ENCODE results near the gene GJC2.

The GJC2 gene

DNA sequence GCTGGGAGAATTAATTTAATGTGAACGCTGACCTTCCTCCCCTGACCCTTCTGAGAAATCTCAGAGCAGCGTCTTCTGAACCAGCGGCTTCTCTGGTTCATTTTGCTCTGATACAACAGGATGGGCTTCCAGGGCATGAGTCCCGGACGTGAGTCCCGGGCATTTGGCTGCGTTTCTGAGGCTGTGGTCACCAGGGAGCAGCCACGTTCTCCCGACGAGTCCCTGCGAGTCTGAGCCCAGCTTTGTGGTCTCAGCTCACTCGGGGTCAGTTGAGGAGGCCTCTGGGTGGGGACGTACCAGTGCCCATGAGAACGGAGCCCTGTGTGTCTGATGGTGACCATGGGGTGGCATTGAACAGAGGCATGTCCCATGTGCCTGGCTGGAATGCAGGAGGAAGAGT is 40.5 kb downstream of the GJC2 start:
- DNase-seq (ENCODE audit: low read depth, low spot score): no peak

GRCh38 chr1:228190778-228191177 is 41.0 kb downstream of the GJC2 start:
- no peak for DNase-seq (ENCODE audit: low read depth, low spot score)

- no peak for DNase-seq (ENCODE audit: low read depth, low spot score)
Observed at GRCh38 chr1:228194436-228194835, 44.7 kb downstream of the GJC2 start.

DNA sequence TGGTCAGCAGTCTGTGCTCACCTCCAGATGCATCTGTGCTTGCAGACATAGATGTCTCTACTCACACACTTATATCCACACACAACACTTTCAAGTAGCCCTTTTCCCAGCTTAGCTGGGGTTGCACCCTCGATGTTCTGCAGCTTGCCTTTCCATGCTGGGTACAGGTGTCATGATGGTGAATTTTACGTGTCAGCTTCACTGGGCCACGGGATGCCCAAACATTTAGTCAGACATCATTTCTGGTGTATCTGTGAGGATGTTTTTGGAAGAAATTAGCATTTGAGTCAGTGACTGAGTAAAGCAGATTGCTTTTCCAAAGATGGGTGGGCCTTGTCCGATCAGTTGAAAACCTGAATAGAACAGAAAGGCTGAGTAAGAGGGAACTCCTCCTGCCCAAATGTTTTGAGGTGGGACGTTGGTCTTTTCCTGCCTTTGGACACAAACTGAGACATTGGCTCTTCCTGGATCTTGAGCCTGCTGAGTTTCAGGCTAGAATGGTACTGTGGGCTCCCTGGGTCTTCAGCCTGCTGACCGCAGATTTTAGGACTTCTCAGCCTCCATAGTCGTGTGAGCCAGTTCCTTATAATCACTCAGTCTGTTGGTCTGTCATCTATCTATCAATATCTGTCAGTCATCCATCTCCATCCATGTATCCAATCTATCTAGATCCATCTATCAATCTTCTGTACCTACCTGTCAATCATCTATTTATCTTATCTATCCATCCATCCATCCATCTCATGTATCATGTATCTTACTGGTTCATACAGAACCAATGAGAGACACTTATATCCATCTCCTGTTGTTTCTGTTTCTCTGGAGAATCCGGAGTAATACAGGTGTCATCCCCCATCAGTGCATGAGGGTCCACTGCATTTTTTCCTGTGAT is 45.4 kb downstream of the GJC2 start:
- DNase-seq (ENCODE audit: low read depth, low spot score): no peak

DNA sequence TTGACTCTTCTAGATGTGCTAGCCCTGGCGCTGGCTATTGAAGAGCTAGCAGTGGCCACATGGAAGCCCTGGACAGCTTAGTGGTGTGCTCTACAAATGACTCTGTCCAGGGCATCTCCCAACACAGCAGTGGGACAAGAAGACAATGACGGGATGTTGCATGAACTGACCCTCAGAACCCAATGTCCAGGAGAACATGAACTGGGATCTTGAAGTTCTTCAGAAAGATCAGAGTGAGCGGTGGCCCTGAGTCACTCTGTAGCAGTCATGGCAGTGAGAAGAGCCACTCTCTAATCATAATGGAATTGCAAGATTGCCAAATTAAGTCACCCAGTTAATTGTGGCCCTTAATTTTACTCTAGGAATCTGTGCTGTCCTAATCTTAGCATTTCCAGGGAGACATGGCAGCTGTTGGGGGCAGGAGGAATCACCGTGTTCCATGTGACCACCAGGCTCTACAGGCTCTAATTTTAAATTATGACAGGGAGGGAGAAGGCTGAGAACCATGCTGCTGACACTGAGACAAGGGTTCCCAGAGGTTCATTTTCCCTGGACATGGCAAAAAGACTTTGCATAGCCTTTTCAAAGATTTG is 47.9 kb downstream of the GJC2 start:
- DNase-seq (ENCODE audit: low read depth, low spot score): no peak

- DNase-seq (ENCODE audit: low read depth, low spot score): no peak
Observed at GRCh38 chr1:228198977-228199590, 49.4 kb downstream of the GJC2 start.

DNA sequence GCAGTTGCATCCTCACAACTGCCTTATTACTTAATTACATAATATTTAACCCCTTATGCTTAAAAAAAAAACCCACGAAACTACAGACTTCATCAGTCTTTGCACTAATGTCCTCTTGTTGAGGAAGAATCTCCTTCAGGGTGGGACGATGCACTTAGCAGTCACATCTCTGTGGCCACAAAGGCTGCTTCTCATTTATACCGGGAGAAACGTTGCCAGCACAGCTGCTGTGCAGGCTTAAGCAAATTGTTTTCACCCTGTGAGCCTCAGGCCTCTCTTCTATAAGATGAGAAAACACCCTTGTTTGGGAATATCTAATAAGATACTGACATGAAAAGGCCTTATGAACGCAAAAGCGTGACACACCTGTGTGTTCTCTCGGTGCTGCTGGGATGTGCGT is 55.2 kb downstream of the GJC2 start:
- no peak for DNase-seq (ENCODE audit: low read depth, low spot score)

DNA sequence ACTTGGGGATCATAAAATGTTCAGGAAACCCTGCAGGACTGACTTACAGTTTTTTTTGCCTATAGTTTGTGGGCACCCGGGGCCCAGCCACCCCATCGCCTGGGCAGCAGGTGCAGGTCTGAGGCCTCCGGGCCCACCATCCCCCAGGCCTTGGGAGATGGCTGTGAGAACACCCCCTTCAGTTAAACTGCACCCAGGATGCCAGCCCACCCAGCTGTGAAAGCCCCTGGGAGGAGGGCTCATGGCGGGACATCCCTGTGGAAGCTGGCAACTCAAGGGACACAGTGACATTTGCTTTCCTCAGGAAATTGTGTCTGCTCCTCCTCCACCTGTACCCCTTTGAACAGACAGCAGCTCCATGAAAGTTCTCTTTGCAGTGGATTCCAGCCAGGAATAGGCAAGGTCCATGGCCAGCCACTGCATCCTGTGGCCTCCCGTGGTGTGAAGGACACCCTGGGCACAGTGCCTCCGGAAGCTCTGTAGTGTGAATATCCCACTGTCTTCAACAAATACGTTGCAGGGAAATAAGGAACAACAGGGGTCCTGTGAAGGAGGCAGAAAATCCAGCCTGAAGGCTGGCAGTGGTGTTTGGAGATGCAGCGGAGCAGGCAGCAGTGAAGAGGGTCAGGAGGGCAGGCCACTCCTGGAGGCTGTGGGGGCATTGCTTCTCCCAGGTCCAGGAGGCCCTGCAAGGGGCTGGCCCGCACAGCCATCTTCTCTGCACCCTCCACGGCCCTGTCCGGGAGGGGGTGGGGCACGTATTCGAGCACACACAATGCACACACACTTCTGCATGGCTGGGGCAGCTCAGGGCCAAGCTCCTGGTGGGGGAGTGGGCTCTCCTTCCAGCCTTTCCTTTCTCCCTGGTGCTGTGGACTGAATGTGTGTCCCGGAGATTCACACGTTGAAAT is 56.1 kb downstream of the GJC2 start:
- DNase-seq (ENCODE audit: low read depth, low spot score): no peak

GRCh38 chr1:228206582-228207351 is 57.0 kb downstream of the GJC2 start:
- DNase-seq (ENCODE audit: low read depth, low spot score): no peak

DNA sequence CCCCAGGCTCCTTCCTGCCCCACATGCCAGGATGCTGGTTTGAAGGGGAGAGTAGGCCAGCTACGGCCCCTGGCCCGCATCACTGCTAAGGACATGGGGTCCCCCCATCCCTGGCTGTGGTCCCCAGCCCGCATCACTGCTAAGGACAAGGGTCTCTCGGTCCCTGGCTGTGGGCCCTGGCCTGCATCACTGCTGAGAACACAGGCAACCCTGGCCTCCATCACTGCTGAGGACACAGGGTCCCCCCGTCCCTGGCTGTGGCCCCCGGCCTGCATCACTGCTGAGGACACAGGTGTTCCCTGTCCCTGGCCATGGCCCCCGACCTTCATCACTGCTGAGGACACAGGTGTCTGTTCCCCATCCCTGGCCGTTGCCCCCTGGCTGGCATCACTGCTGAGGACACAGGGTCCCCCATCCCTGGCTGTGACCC is 57.7 kb downstream of the GJC2 start:
- no peak for DNase-seq (ENCODE audit: low read depth, low spot score)

GRCh38 chr1:228207851-228208821 is 58.4 kb downstream of the GJC2 start, which contains the start of gene OBSCN:
OBSCN (plus strand) TSS chr1:228208044; CDS start chr1:228211784, 3,740 bp downstream.
- no peak for DNase-seq (ENCODE audit: low read depth, low spot score)

- DNase-seq (ENCODE audit: low read depth, low spot score): no peak
Observed at GRCh38 chr1:228208831-228209551, 59.3 kb downstream of the GJC2 start.

All from activated naive CD8-positive, alpha-beta T cell treated with anti-CD3 and anti-CD28 coated beads, Interleukin-2, amount 50 U/mL, for 16 hours (primary cell).